Endothelial cell of umbilical vein (primary cell): ENCODE data around the gene APIP. TPM values are rescaled to one million over a fixed set of nuclear protein-coding genes. Genes with fewer than 3 reads are reported as not detected.

Experiments
- BruUV-seq: library from RNA; stranded (reverse); fragments of 400-500 nt; replicated peaks from 2 replicates; lab custom pipeline; 2021; lab: Mats Ljungman, UMichigan
- CTCF ChIA-PET: fragments of 300-600, 350-600 bp; sonication (Branson Sonifier 250); formaldehyde crosslinking; loops from one replicate; lab custom pipeline; 2021; ENCODE audit warnings: antibody characterized with exemption, inconsistent platforms; lab: Charles Lee
- POLR2A ChIA-PET: fragments of 300-600, 350-600 bp; sonication (Branson Sonifier 250); formaldehyde crosslinking; loops from one replicate; lab custom pipeline; 2021; ENCODE audit warnings: antibody characterized with exemption, inconsistent platforms; lab: Charles Lee
- DNase-seq: peaks from one replicate; pipeline ENCODE4 v3.0.0-alpha.2; 2011; ENCODE audit warnings: low read depth, low spot score
- FAIRE-seq: peaks from 2 replicates; lab custom pipeline; 2011; peaks lifted over from hg19 to GRCh38; lab: Jason Lieb, UNC
- H2AFZ ChIP-seq: 2 replicates; pipeline ENCODE4 v1.6.0; 2012; ENCODE audit warnings: low read depth, low read length, control low read depth, inconsistent platforms
- H3K27ac ChIP-seq: 2 replicates; pipeline ENCODE4 v1.5.1; 2011; ENCODE audit warnings: low read depth, mild to moderate bottlenecking, control low read depth, low read length, moderate library complexity; ENCODE audit not compliant: insufficient read depth
- H3K27me3 ChIP-seq, 2 experiments: 2 replicates each; pipeline versions ENCODE4 v1.6.0 to v1.6.1; 2011; ENCODE audit warnings: low read length in 2 of 2, mixed read lengths in 1 of 2; ENCODE audit not compliant: control insufficient read depth in 2 of 2, insufficient read depth in 2 of 2
- H3K36me3 ChIP-seq, 2 experiments: 2 replicates in 1 of 2; 3 replicates in 1 of 2; pipeline ENCODE4 v1.5.1; 2011; ENCODE audit warnings: low read length in 2 of 2, mild to moderate bottlenecking in 1 of 2, moderate library complexity in 1 of 2; ENCODE audit not compliant: control insufficient read depth in 2 of 2, insufficient read depth in 2 of 2; ENCODE audit errors: extremely low read depth in 1 of 2
- H3K4me1 ChIP-seq: 3 replicates; pipeline ENCODE4 v1.5.1; 2011; ENCODE audit warnings: mild to moderate bottlenecking, low read length; ENCODE audit not compliant: control insufficient read depth, insufficient read depth; ENCODE audit errors: extremely low read depth
- H3K4me2 ChIP-seq: 2 replicates; pipeline ENCODE4 v1.6.1; 2011; ENCODE audit warnings: low read length, control low read depth, mixed read lengths; ENCODE audit not compliant: insufficient read depth
- H3K4me3 ChIP-seq, 3 experiments: fragments of 200-600 bp in 1 of 3; sonication (generic), shearing (Covaris generic) in 1 of 3; replicated peaks in 1 of 3; 2 replicates each; pipeline ENCODE4 v1.5.1; 2011 to 2016; ENCODE audit warnings: control low read depth in 3 of 3, low read length in 3 of 3, mild to moderate bottlenecking in 2 of 3, inconsistent platforms in 1 of 3, low read depth in 1 of 3, moderate library complexity in 1 of 3; ENCODE audit not compliant: insufficient read depth in 1 of 3
- H3K79me2 ChIP-seq: 2 replicates; pipeline ENCODE4 v1.6.0; 2012; ENCODE audit warnings: low read length, inconsistent platforms; ENCODE audit not compliant: control insufficient read depth, insufficient read depth
- H3K9ac ChIP-seq: replicated peaks from 2 replicates; pipeline ENCODE3; 2011; ENCODE audit warnings: low read length, control low read depth; ENCODE audit not compliant: insufficient read depth; ENCODE audit errors: extremely low read depth
- H3K9me1 ChIP-seq: replicated peaks from 3 replicates; pipeline ENCODE4 v1.6.0; 2011; ENCODE audit warnings: mild to moderate bottlenecking, low read length; ENCODE audit not compliant: control insufficient read depth, insufficient read depth; ENCODE audit errors: extremely low read depth
- H3K9me3 ChIP-seq: replicated peaks from 2 replicates; pipeline ENCODE4 v1.5.1; 2012; ENCODE audit warnings: low read length, inconsistent platforms; ENCODE audit not compliant: control insufficient read depth, insufficient read depth
- H4K20me1 ChIP-seq: replicated peaks from 2 replicates; pipeline ENCODE3; 2011; ENCODE audit warnings: mild to moderate bottlenecking, low read length; ENCODE audit not compliant: control insufficient read depth, insufficient read depth; ENCODE audit errors: extremely low read depth
- EZH2 ChIP-seq: IDR thresholded peaks from 2 replicates; pipeline ENCODE4 v1.6.1; 2012; ENCODE audit warnings: borderline replicate concordance, low read depth, mild to moderate bottlenecking, moderate library complexity, low read length, inconsistent platforms; ENCODE audit not compliant: severe bottlenecking
- FOS ChIP-seq: IDR thresholded peaks from 2 replicates; pipeline ENCODE4 v1.6.1; 2011; ENCODE audit warnings: mild to moderate bottlenecking, low read length, moderate library complexity, borderline replicate concordance; ENCODE audit not compliant: insufficient read depth
- GATA2 ChIP-seq: IDR thresholded peaks from 2 replicates; pipeline ENCODE4 v1.7.0; 2011; ENCODE audit warnings: low read depth, mild to moderate bottlenecking, moderate library complexity, mixed read lengths, low read length; ENCODE audit not compliant: insufficient read length, insufficient read depth
- JUN ChIP-seq: IDR thresholded peaks from 2 replicates; pipeline ENCODE4 v1.6.1; 2011; ENCODE audit warnings: borderline replicate concordance, low read depth; ENCODE audit not compliant: insufficient read length, insufficient read depth
- MYC ChIP-seq: IDR thresholded peaks from one replicate; pipeline ENCODE4 v1.6.1; 2011; ENCODE audit warnings: mild to moderate bottlenecking, low read depth, low read length
- POLR2A ChIP-seq: IDR thresholded peaks from 2 replicates; pipeline ENCODE4 v1.6.1; 2012; ENCODE audit warnings: low read depth, mild to moderate bottlenecking, control low read depth, low read length
- POLR2AphosphoS5 ChIP-seq: IDR thresholded peaks from 2 replicates; pipeline ENCODE4 v1.6.1; 2012; ENCODE audit warnings: low read depth, mild to moderate bottlenecking, control low read depth, low read length, moderate library complexity; ENCODE audit not compliant: insufficient read depth
- dilution Hi-C: fragments of 300-500 bp; cut with MboI; formaldehyde crosslinking; loops from one replicate; pipeline ENCODE4 v1.15.0; 2019; ENCODE audit warnings: low sequenced_read_pairs; ENCODE audit not compliant: extremely low pct_ligation_motif_present
- intact Hi-C: fragments of 100-400 bp; cut with micrococcal nuclease; formaldehyde crosslinking; loops from one replicate; pipeline ENCODE4 v1.10.0; 2022
- polyA plus RNA-seq, 4 experiments: library from polyadenylated mRNA; depleted of rRNA in 3 of 4; stranded (reverse) in 3 of 4; unstranded in 1 of 4; fragments of >200 nt; gene quantifications; 2 replicates each; pipeline versions ENCODE4 v1.2.1 to v1.2.3, GENCODE V29; 2011 to 2012; ENCODE audit warnings: missing spikeins in 1 of 4
- total RNA-seq: library from RNA; stranded (reverse); gene quantifications from 2 replicates; pipeline ENCODE4 v1.2.3, GENCODE V29; 2021
- TF ChIP-seq, protein P1 (sequence below): IDR thresholded peaks from 2 replicates; pipeline ENCODE4 v1.6.1; 2011; ENCODE audit not compliant: insufficient read depth, insufficient read length
- TF ChIP-seq, protein P2 (sequence below), 2 donors: IDR thresholded peaks; 1 replicate in 1 of 2; 2 replicates in 1 of 2; pipeline ENCODE4 v1.5.1; 2011; ENCODE audit warnings: low read length in 2 of 2, mild to moderate bottlenecking in 2 of 2, moderate library complexity in 2 of 2, control low read depth in 1 of 2, inconsistent platforms in 1 of 2, low read depth in 1 of 2; ENCODE audit not compliant: insufficient read depth in 1 of 2; ENCODE audit errors: extremely low read depth in 1 of 2

APIP gene
- total and polyA plus RNA-seq, 2 donors (not counting 3 experiments of a cell fraction or from before 2014, with no cell fraction given): 10.0 to 26.9 TPM

GRCh38 chr11:34855021-34855753 lies 61.0 kb downstream of the APIP start:
- intact Hi-C loops (no loop called here), dilution Hi-C loops (no loop called here)
- TF ChIP-seq MYC (no peak), GATA2 (no peak), POLR2AphosphoS5 (no peak), FOS (no peak)
- TF ChIP-seq, protein P1, sequence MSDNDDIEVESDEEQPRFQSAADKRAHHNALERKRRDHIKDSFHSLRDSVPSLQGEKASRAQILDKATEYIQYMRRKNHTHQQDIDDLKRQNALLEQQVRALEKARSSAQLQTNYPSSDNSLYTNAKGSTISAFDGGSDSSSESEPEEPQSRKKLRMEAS: no peak
- Histone ChIP-seq H3K9ac (no peak overlapping the region), H3K27me3 (peaks cover 3 to 15% of the 10 kb centered on the region in 2 experiments), H3K4me1 (no peaks in the 10 kb centered on the region), H3K27ac (no peak overlapping the region), H3K4me2 (no peak overlapping the region), H3K9me3 (no peaks in the 10 kb centered on the region), H3K9me1 (no peaks in the 10 kb centered on the region), H3K4me3 (no peak overlapping the region), H3K36me3 (no peaks in the 10 kb centered on the region), H2AFZ (no peak overlapping the region), H4K20me1 (no peaks in the 10 kb centered on the region), H3K79me2 (no peaks in the 10 kb centered on the region)
- CTCF ChIA-PET: interaction anchor here (1.0 to 2.2 kb wide), 3 partner anchors 34 to 64 kb away, joined by 3 to 12 read pairs (median 5); no protein-coding TSS in a partner anchor
- POLR2A ChIA-PET: no interaction called here
- DNase-seq: no peak
- no TSS peak for BruUV-seq
- FAIRE-seq: no peak

DNA sequence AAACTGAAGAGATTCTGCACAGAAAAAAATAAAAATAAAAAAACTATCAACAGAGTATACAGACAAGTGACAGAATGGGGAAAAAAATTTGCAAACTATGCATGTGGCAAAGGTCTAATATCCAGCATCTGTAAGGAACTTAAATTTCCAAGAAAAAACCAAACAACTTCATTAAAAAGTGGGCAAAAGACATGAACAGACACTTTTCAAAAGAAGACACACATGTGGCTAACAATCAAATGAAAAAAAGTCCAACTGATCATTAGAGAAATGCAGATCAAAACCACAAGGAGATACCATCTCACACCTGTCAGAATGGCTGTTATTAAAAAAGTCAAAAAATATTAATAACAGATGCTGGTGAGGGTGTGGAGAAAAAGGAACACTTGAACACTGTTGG lies 64.3 kb downstream of the APIP start:
- DNase-seq (no peak), FAIRE-seq (no peak)
- ChIA-PET CTCF (no interaction called here), POLR2A (no interaction called here)
- no peak overlapping the region for H3K4me2 ChIP-seq
- no peaks in the 10 kb centered on the region for H3K79me2 ChIP-seq
- no peaks in the 10 kb centered on the region for H3K9me1 ChIP-seq
- no peaks in the 10 kb centered on the region for H3K4me1 ChIP-seq
- H3K27me3 ChIP-seq: peaks cover 6 to 20% of the 10 kb centered on the region in 2 experiments
- no peak overlapping the region for H2AFZ ChIP-seq
- no peak overlapping the region for H3K4me3 ChIP-seq
- no peaks in the 10 kb centered on the region for H3K9me3 ChIP-seq
- no peak overlapping the region for H3K27ac ChIP-seq
- no peak overlapping the region for H3K9ac ChIP-seq
- TF ChIP-seq MYC (no peak), EZH2 (no peak), JUN (no peak), POLR2A (no peak), FOS (no peak), GATA2 (no peak), POLR2AphosphoS5 (no peak)
- TF ChIP-seq, protein P2, sequence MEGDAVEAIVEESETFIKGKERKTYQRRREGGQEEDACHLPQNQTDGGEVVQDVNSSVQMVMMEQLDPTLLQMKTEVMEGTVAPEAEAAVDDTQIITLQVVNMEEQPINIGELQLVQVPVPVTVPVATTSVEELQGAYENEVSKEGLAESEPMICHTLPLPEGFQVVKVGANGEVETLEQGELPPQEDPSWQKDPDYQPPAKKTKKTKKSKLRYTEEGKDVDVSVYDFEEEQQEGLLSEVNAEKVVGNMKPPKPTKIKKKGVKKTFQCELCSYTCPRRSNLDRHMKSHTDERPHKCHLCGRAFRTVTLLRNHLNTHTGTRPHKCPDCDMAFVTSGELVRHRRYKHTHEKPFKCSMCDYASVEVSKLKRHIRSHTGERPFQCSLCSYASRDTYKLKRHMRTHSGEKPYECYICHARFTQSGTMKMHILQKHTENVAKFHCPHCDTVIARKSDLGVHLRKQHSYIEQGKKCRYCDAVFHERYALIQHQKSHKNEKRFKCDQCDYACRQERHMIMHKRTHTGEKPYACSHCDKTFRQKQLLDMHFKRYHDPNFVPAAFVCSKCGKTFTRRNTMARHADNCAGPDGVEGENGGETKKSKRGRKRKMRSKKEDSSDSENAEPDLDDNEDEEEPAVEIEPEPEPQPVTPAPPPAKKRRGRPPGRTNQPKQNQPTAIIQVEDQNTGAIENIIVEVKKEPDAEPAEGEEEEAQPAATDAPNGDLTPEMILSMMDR (IDR thresholded peaks at IDR 0.05; ENCODE audit: extremely low read depth in 1 of 2, insufficient read depth in 1 of 2, low read depth in 1 of 2, low read length in 2 of 2): no peak
- TF ChIP-seq, protein P1: no peak
- no TSS peak for BruUV-seq
- intact Hi-C loops: no loop called here
- dilution Hi-C loops: no loop called here
- H3K36me3 ChIP-seq: no peaks in the 10 kb centered on the region
- H4K20me1 ChIP-seq: no peaks in the 10 kb centered on the region
